Left renal pelvis (tissue), 4 donors: ENCODE measurements around the gene CES3. TPM values are rescaled to one million over a fixed set of nuclear protein-coding genes. Genes with fewer than 3 reads are reported as not detected.
A peak's percentile ranks its signal among the peaks of the same experiment; 100 is the strongest.

Experiments used
- DNase-seq, 4 donors: peaks; one replicate each; pipeline ENCODE4 v3.0.0-alpha.2; 2013; ENCODE audit warnings: low read depth in 4 of 4, low spot score in 3 of 4
- polyA plus RNA-seq, 4 donors: library from polyadenylated mRNA; unstranded; fragments of 120-200 nt; gene quantifications; one replicate each; pipeline ENCODE4 v1.2.1, GENCODE V29; 2013; ENCODE audit not compliant: insufficient read length in 4 of 4

The CES3 gene
- 1 to 10 TPM in 3 of 4 donors, under 1 TPM in 1; 0.74 to 3.5 (median 2.0) TPM for polyA plus RNA-seq

- peak in 1 of 4 donors; percentile 48 for DNase-seq
Observed at GRCh38 chr16:66961065-66961744, at the start of gene CES3. Gene CES3, plus strand, starts transcription at chr16:66961266. Its CDS starts 42 bp downstream, at chr16:66961308.

- DNase-seq = no peak
Observed at GRCh38 chr16:66911801-66912200, 49.3 kb upstream of the CES3 start.

GRCh38 chr16:66913081-66913480 lies 48.0 kb upstream of the CES3 start:
- DNase-seq = no peak

- DNase-seq = no peak
Observed at GRCh38 chr16:66913711-66914110, 47.4 kb upstream of the CES3 start.

GRCh38 chr16:66914541-66914940 lies 46.5 kb upstream of the CES3 start:
- DNase-seq = no peak

- DNase-seq = no peak
Observed at GRCh38 chr16:66915041-66915440, 46.0 kb upstream of the CES3 start.

- no peak for DNase-seq
Observed at GRCh38 chr16:66916518-66916917, 44.5 kb upstream of the CES3 start.

GRCh38 chr16:66917741-66918140 lies 43.3 kb upstream of the CES3 start:
- DNase-seq = no peak

GRCh38 chr16:66918355-66918754 lies 42.7 kb upstream of the CES3 start:
- DNase-seq = no peak

- DNase-seq = peak in 2 of 4 donors; percentile 70 to 72
Observed at GRCh38 chr16:66918803-66919568, 42.1 kb upstream of the CES3 start, which contains the start of gene CDH16. Gene CDH16, minus strand, starts transcription at chr16:66918885. Its CDS starts 820 bp downstream, at chr16:66918065.

- DNase-seq = no peak
Observed at GRCh38 chr16:66919569-66920298, 41.3 kb upstream of the CES3 start.

- DNase-seq = no peak
Observed at GRCh38 chr16:66920299-66920590, 40.8 kb upstream of the CES3 start.

- DNase-seq = no peak
Observed at GRCh38 chr16:66920924-66921680, 40.0 kb upstream of the CES3 start.

- no peak for DNase-seq
Observed at GRCh38 chr16:66921729-66922450, 39.2 kb upstream of the CES3 start.

- no peak for DNase-seq
Observed at GRCh38 chr16:66923247-66923731, 37.8 kb upstream of the CES3 start.

- DNase-seq = no peak
Observed at GRCh38 chr16:66923866-66924265, 37.2 kb upstream of the CES3 start.

GRCh38 chr16:66924527-66925321 lies 36.3 kb upstream of the CES3 start:
- DNase-seq = no peak

- no peak for DNase-seq
Observed at GRCh38 chr16:66925322-66925840, 35.7 kb upstream of the CES3 start, which contains the start of gene RRAD. Gene RRAD, minus strand, starts transcription at chr16:66925535. Its CDS starts 356 bp downstream, at chr16:66925179.
